ENCODE data around the gene MTFP1.

Gene MTFP1

DNA sequence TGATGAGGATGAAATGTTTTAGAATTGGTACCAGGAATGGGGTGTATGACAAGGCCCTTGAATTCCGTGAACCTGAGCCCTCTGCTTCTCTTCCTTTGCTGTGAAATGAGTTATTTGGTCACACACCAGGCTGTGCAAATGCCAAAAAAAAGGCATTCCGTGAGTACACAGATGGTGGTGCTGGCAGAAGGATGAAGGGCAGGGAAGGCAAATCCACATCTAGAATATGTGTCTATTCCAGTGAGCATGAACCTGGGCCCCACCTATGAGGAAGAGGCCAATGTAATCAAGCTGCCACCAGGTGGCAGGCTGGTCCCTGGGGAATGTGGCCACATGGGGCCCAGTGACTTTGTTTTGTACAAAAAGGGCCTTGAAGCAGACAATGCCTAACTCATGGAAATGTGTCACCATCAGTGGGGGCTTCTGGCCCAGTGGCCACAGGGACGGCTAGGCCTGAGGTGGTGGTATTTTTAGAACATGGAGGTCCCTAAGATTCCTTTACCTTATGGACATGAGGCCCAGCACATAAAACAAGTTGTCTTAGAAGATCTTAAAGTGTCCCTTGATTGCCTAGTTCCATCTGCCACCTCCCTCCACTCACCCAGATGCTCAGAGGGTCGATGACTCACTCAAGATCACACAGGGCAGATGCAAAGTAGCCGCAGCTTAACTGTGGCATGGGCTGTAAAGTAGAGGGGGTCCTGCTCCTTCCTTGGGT is 34.4 kb upstream of the MTFP1 start:
- H3K36me3 ChIP-seq (ENCODE audit: insufficient read depth) = no peaks in the 10 kb centered on the region
- no peaks in the 10 kb centered on the region for H4K20me1 ChIP-seq (ENCODE audit: insufficient read depth)
- TF ChIP-seq CTCF (conservative IDR thresholded peaks at IDR 0.05; ENCODE audit: low read depth, low read length) = peak; percentile 86
- no peak overlapping the region for H3K4me2 ChIP-seq
- peak overlapping the region; percentile 76 for H2AFZ ChIP-seq (ENCODE audit: low read depth)
- peak overlapping the region; percentile 17; the same call in 1 of the 2 replicates for H3K27ac ChIP-seq
- H3K79me2 ChIP-seq (ENCODE audit: insufficient read depth, low read depth) = no peaks in the 10 kb centered on the region
- H3K9ac ChIP-seq = 0 out of 2 replicates have a peak overlapping the region, but pooled peaks have one; percentile 12
- H3K4me3 ChIP-seq (IDR thresholded peaks at IDR 0.05; ENCODE audit: insufficient read depth, low read depth, low read length) = no peak overlapping the region
- H3K27me3 ChIP-seq (ENCODE audit: insufficient read depth, low read depth) = no peaks in the 10 kb centered on the region; the same call in 1 of the 2 replicates
- H3K4me1 ChIP-seq (ENCODE audit: low read depth, poor library complexity, severe bottlenecking) = peaks cover 12% of the 10 kb centered on the region

- Histone ChIP-seq H3K27ac (no peak overlapping the region), H3K4me2 (no peak overlapping the region), H3K79me2 (ENCODE audit: insufficient read depth, low read depth) (no peaks in the 10 kb centered on the region), H3K4me1 (ENCODE audit: low read depth, poor library complexity, severe bottlenecking) (peaks cover 19% of the 10 kb centered on the region), H2AFZ (ENCODE audit: low read depth) (no peak overlapping the region), H4K20me1 (ENCODE audit: insufficient read depth) (no peaks in the 10 kb centered on the region), H3K27me3 (ENCODE audit: insufficient read depth, low read depth) (peaks cover 10% of the 10 kb centered on the region), H3K36me3 (ENCODE audit: insufficient read depth) (no peaks in the 10 kb centered on the region), H3K9ac (no peak overlapping the region), H3K4me3 (IDR thresholded peaks at IDR 0.05; ENCODE audit: insufficient read depth, low read depth, low read length) (no peak overlapping the region)
- TF ChIP-seq CTCF (conservative IDR thresholded peaks at IDR 0.05; ENCODE audit: low read depth, low read length) = no peak
Observed at GRCh38 chr22:30392661-30393321, 32.8 kb upstream of the MTFP1 start.

GRCh38 chr22:30393322-30393680 is 32.3 kb upstream of the MTFP1 start:
- Histone ChIP-seq H2AFZ (ENCODE audit: low read depth) (no peak overlapping the region), H3K4me3 (IDR thresholded peaks at IDR 0.05; ENCODE audit: insufficient read depth, low read depth, low read length) (no peak overlapping the region), H3K36me3 (ENCODE audit: insufficient read depth) (no peaks in the 10 kb centered on the region), H3K9ac (no peak overlapping the region), H3K79me2 (ENCODE audit: insufficient read depth, low read depth) (no peaks in the 10 kb centered on the region), H3K4me2 (no peak overlapping the region), H4K20me1 (ENCODE audit: insufficient read depth) (no peaks in the 10 kb centered on the region), H3K4me1 (ENCODE audit: low read depth, poor library complexity, severe bottlenecking) (peaks cover 19% of the 10 kb centered on the region), H3K27ac (no peak overlapping the region), H3K27me3 (ENCODE audit: insufficient read depth, low read depth) (peaks cover 14% of the 10 kb centered on the region)
- no peak for TF ChIP-seq CTCF (conservative IDR thresholded peaks at IDR 0.05; ENCODE audit: low read depth, low read length)

GRCh38 chr22:30393885-30394284 is 31.7 kb upstream of the MTFP1 start:
- TF ChIP-seq CTCF (conservative IDR thresholded peaks at IDR 0.05; ENCODE audit: low read depth, low read length) = no peak
- Histone ChIP-seq H3K27me3 (ENCODE audit: insufficient read depth, low read depth) (peaks cover 20% of the 10 kb centered on the region), H3K27ac (no peak overlapping the region), H3K9ac (no peak overlapping the region), H3K4me1 (ENCODE audit: low read depth, poor library complexity, severe bottlenecking) (peaks cover 19% of the 10 kb centered on the region), H3K4me2 (no peak overlapping the region), H2AFZ (ENCODE audit: low read depth) (no peak overlapping the region), H3K79me2 (ENCODE audit: insufficient read depth, low read depth) (no peaks in the 10 kb centered on the region), H3K4me3 (IDR thresholded peaks at IDR 0.05; ENCODE audit: insufficient read depth, low read depth, low read length) (no peak overlapping the region), H3K36me3 (ENCODE audit: insufficient read depth) (no peaks in the 10 kb centered on the region), H4K20me1 (ENCODE audit: insufficient read depth) (no peaks in the 10 kb centered on the region)

Measured in KMS-11 (cell line).